ENCODE data around the gene TRAF3IP1.

DNA sequence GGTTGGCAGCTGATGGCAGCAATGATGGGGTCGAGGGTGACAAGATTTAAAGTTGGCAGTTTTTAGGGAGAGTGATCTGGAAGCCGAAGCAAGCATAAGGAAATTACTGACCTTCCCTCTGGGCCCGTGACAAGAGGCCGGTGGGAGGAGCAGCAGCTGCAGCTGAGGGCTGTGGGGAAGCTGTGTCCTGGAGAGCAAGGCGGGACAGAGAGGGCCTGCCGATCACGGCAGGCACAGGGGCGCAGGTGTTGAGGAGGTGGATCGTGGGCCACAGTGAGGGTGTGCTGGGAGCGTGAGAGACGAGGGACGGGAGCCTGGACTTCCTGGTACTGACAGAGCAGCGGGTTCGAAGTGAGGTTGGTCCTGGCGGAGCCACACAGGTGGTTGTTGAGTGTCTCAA, 31.0 kb downstream of the TRAF3IP1 start:
- TF ChIP-seq OSR1 (CRISPR knock-in tag; IDR thresholded peaks at IDR 0.05) (no peak), ZNF8 (CRISPR knock-in tag; IDR thresholded peaks at IDR 0.05) (no peak)
